ENCODE results near the gene PPP1R3E. TPM values are rescaled to one million over a fixed set of nuclear protein-coding genes. Genes with fewer than 3 reads are reported as not detected.

Gene PPP1R3E
- polyA plus RNA-seq, 1 of the 3 experiments (the other 2 are of a cell fraction), result 6.6 TPM

DNA sequence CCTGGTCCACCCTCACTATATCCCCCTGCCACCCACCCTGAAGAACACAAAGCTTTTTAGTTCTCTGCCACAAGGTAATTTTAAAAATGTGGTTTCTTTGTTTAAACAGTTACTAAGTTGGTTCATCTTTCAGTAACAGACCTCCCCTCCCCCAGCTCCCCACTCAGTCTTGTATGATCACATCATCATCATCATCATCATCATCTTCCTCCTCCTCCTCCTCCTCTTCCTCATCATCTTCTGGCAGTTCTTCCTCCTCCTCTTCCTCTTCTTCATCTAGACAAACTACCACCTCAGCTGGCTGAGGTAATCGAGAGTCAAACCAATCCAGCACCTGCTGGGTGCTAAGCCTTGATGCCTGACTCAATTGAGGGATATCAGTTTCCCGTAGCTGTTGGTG lies 27.2 kb downstream of the PPP1R3E start:
- Histone ChIP-seq H3K9me2 (no peaks in the 10 kb centered on the region), H3K4me2 (no peak overlapping the region), H4K20me1 (ENCODE audit: insufficient read depth) (no peaks in the 10 kb centered on the region), H3F3A (replicated peaks; ENCODE audit: insufficient read depth) (no peaks in the 10 kb centered on the region), H3K36me3 (replicated peaks in 1 of 2; ENCODE audit: control insufficient read depth in 1 of 2, insufficient read depth in 2 of 2, low read length in 1 of 2) (peaks cover 0 to 8% of the 10 kb centered on the region in 2 experiments), H3K27ac (ENCODE audit: low read depth in 2 of 2, low read length in 1 of 2) (no peak overlapping the region), H3K79me2 (ENCODE audit: insufficient read depth) (peaks cover 3% of the 10 kb centered on the region; the same call in 1 of the 2 replicates), H3K4me1 (ENCODE audit: control insufficient read depth in 1 of 2, insufficient read depth in 2 of 2, low read depth in 1 of 2, low read length in 1 of 2) (no peaks in the 10 kb centered on the region), H3K9ac (no peak overlapping the region), H3K4me3 (ENCODE audit: low read depth in 2 of 2, low read length in 1 of 2) (no peak overlapping the region), H3K27me3 (ENCODE audit: insufficient read depth) (no peaks in the 10 kb centered on the region), H3K9me3 (no peaks in the 10 kb centered on the region), H2AFZ (ENCODE audit: low read depth) (no peak overlapping the region)
- CTCF ChIA-PET, result interaction anchor here (1.0 to 1.9 kb wide), 6 partner anchors 11 to 105 kb away, joined by 3 to 9 read pairs (median 4); partner anchors contain the start of gene HOMEZ
- WGBS (ENCODE audit: low lambda C conversion rate), result 69% methylated on average over 2 of the region's 2 CpGs
- POLR2A ChIA-PET, result no interaction called here
- no peak for TF ChIP-seq POLR2AphosphoS5 (IDR thresholded peaks at IDR 0.05; ENCODE audit: low read depth, low read length)
- TF ChIP-seq ELF1 (IDR thresholded peaks at IDR 0.05), result no peak
- TF ChIP-seq, protein P1, sequence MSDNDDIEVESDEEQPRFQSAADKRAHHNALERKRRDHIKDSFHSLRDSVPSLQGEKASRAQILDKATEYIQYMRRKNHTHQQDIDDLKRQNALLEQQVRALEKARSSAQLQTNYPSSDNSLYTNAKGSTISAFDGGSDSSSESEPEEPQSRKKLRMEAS (IDR thresholded peaks at IDR 0.05; ENCODE audit: low read depth), result no peak
- TF ChIP-seq FOXM1 (IDR thresholded peaks at IDR 0.05; ENCODE audit: low read depth), result no peak
- TF ChIP-seq, protein P2, sequence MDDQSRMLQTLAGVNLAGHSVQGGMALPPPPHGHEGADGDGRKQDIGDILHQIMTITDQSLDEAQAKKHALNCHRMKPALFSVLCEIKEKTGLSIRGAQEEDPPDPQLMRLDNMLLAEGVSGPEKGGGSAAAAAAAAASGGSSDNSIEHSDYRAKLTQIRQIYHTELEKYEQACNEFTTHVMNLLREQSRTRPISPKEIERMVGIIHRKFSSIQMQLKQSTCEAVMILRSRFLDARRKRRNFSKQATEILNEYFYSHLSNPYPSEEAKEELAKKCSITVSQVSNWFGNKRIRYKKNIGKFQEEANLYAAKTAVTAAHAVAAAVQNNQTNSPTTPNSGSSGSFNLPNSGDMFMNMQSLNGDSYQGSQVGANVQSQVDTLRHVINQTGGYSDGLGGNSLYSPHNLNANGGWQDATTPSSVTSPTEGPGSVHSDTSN (IDR thresholded peaks at IDR 0.05), result no peak
- TF ChIP-seq TCF12 (IDR thresholded peaks at IDR 0.05), result no peak
- TF ChIP-seq TAF1 (IDR thresholded peaks at IDR 0.05; ENCODE audit: borderline replicate concordance, low read depth, low read length), result no peak
- no peak for TF ChIP-seq MEF2A (IDR thresholded peaks at IDR 0.05; ENCODE audit: borderline replicate concordance, low read depth)
- no peak for TF ChIP-seq MXI1 (IDR thresholded peaks at IDR 0.05; ENCODE audit: low read depth, low read length)
- TF ChIP-seq YY1 (IDR thresholded peaks at IDR 0.05; ENCODE audit: low read depth), result no peak
- no peak for TF ChIP-seq RCOR1 (IDR thresholded peaks at IDR 0.05; ENCODE audit: low read length)
- TF ChIP-seq NFIC (IDR thresholded peaks at IDR 0.05; ENCODE audit: borderline replicate concordance), result no peak
- TF ChIP-seq, protein P3, sequence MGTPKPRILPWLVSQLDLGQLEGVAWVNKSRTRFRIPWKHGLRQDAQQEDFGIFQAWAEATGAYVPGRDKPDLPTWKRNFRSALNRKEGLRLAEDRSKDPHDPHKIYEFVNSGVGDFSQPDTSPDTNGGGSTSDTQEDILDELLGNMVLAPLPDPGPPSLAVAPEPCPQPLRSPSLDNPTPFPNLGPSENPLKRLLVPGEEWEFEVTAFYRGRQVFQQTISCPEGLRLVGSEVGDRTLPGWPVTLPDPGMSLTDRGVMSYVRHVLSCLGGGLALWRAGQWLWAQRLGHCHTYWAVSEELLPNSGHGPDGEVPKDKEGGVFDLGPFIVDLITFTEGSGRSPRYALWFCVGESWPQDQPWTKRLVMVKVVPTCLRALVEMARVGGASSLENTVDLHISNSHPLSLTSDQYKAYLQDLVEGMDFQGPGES (IDR thresholded peaks at IDR 0.05; ENCODE audit: low read depth, low read length), result no peak
- TF ChIP-seq USF2 (IDR thresholded peaks at IDR 0.05; ENCODE audit: borderline replicate concordance, low read depth, low read length), result no peak
- no peak for DNase-seq

DNA sequence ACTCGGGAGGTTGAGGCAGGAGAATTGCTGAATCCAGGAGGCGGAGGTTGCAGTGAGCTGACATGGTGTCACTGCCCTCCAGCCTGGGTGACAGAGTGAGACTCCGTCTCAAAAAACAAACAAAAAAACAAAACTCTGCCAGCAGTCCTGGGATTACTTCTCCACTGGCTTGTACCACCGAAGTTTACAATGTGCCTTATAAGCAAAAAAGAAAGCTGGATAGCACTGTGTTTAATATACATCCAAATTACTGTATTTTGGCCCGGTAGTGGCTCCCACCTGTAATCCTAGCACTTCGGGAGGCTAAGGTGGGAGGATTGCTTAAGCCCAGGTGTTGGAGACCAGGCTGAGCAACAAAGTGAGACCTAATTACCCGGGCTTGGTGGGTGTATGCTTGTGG lies 33.5 kb downstream of the PPP1R3E start:
- H3K27me3 ChIP-seq (ENCODE audit: insufficient read depth), result no peaks in the 10 kb centered on the region
- H3K4me1 ChIP-seq (ENCODE audit: control insufficient read depth in 1 of 2, insufficient read depth in 2 of 2, low read depth in 1 of 2, low read length in 1 of 2), result no peaks in the 10 kb centered on the region; a peak in 2 of 4 replicates
- ChIA-PET CTCF (interaction anchor here (1.0 to 3.4 kb wide), 4 partner anchors 25 to 110 kb away, joined by 3 to 21 read pairs (median 5); partner anchors contain the start of gene BCL2L2), POLR2A (no interaction called here)
- peaks cover 0 to 8% of the 10 kb centered on the region in 2 experiments for H3K36me3 ChIP-seq (replicated peaks in 1 of 2; ENCODE audit: control insufficient read depth in 1 of 2, insufficient read depth in 2 of 2, low read length in 1 of 2)
- H3K27ac ChIP-seq (ENCODE audit: low read depth in 2 of 2, low read length in 1 of 2), result no peak overlapping the region
- no peak overlapping the region for H3K4me3 ChIP-seq (ENCODE audit: low read depth in 2 of 2, low read length in 1 of 2)
- H3F3A ChIP-seq (replicated peaks; ENCODE audit: insufficient read depth), result peaks cover 3% of the 10 kb centered on the region
- H4K20me1 ChIP-seq (ENCODE audit: insufficient read depth), result no peaks in the 10 kb centered on the region
- H3K79me2 ChIP-seq (ENCODE audit: insufficient read depth), result no peaks in the 10 kb centered on the region
- H2AFZ ChIP-seq (ENCODE audit: low read depth), result no peak overlapping the region
- no peak overlapping the region for H3K4me2 ChIP-seq
- no peaks in the 10 kb centered on the region for H3K9me2 ChIP-seq
- 88% methylated on average over 5 of the region's 7 CpGs for WGBS (ENCODE audit: low lambda C conversion rate)
- no peak for DNase-seq
- no peaks in the 10 kb centered on the region for H3K9me3 ChIP-seq
- H3K9ac ChIP-seq, result no peak overlapping the region
- TF ChIP-seq, protein P4, sequence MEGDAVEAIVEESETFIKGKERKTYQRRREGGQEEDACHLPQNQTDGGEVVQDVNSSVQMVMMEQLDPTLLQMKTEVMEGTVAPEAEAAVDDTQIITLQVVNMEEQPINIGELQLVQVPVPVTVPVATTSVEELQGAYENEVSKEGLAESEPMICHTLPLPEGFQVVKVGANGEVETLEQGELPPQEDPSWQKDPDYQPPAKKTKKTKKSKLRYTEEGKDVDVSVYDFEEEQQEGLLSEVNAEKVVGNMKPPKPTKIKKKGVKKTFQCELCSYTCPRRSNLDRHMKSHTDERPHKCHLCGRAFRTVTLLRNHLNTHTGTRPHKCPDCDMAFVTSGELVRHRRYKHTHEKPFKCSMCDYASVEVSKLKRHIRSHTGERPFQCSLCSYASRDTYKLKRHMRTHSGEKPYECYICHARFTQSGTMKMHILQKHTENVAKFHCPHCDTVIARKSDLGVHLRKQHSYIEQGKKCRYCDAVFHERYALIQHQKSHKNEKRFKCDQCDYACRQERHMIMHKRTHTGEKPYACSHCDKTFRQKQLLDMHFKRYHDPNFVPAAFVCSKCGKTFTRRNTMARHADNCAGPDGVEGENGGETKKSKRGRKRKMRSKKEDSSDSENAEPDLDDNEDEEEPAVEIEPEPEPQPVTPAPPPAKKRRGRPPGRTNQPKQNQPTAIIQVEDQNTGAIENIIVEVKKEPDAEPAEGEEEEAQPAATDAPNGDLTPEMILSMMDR (IDR thresholded peaks at IDR 0.05), result no peak
- TF ChIP-seq RAD21 (IDR thresholded peaks at IDR 0.05; ENCODE audit: low read length) (no peak), TCF12 (IDR thresholded peaks at IDR 0.05) (no peak), NRF1 (IDR thresholded peaks at IDR 0.05; ENCODE audit: low read depth, low read length) (no peak), GABPA (IDR thresholded peaks at IDR 0.05; ENCODE audit: low read depth) (no peak), MEF2A (IDR thresholded peaks at IDR 0.05; ENCODE audit: borderline replicate concordance, low read depth) (no peak), FOXM1 (IDR thresholded peaks at IDR 0.05; ENCODE audit: low read depth) (no peak), POLR2AphosphoS5 (IDR thresholded peaks at IDR 0.05; ENCODE audit: low read depth, low read length) (no peak), GATA2 (CRISPR knock-in tag; IDR thresholded peaks at IDR 0.05) (no peak), TAF1 (IDR thresholded peaks at IDR 0.05; ENCODE audit: borderline replicate concordance, low read depth, low read length) (no peak), ELF1 (IDR thresholded peaks at IDR 0.05) (no peak)
- TF ChIP-seq, protein P5, sequence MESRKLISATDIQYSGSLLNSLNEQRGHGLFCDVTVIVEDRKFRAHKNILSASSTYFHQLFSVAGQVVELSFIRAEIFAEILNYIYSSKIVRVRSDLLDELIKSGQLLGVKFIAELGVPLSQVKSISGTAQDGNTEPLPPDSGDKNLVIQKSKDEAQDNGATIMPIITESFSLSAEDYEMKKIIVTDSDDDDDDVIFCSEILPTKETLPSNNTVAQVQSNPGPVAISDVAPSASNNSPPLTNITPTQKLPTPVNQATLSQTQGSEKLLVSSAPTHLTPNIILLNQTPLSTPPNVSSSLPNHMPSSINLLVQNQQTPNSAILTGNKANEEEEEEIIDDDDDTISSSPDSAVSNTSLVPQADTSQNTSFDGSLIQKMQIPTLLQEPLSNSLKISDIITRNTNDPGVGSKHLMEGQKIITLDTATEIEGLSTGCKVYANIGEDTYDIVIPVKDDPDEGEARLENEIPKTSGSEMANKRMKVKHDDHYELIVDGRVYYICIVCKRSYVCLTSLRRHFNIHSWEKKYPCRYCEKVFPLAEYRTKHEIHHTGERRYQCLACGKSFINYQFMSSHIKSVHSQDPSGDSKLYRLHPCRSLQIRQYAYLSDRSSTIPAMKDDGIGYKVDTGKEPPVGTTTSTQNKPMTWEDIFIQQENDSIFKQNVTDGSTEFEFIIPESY (IDR thresholded peaks at IDR 0.05; ENCODE audit: borderline replicate concordance, low read depth), result no peak

Measured in SK-N-SH (cell line).